ENCODE results near the gene ZKSCAN3.
"Not testable (repeated sequence)": the region's sequence is repeated elsewhere in the genome, so short reads cannot be mapped to it uniquely, and the experiment has no call there.

The ZKSCAN3 gene

GRCh38 chr6:28343898-28344677 lies 5.7 kb upstream of the ZKSCAN3 start:
- no peak for DNase-seq

GRCh38 chr6:28345201-28345600 lies 4.5 kb upstream of the ZKSCAN3 start:
- no peak for DNase-seq

- no peak for DNase-seq
Measured at GRCh38 chr6:28347119-28347518, 2.6 kb upstream of the ZKSCAN3 start.

GRCh38 chr6:28349344-28349891 lies 329 bp upstream of the ZKSCAN3 start:
- no peak for DNase-seq

- no peak for DNase-seq
Measured at GRCh38 chr6:28351087-28351486, 1.3 kb downstream of the ZKSCAN3 start.

- DNase-seq, result no peak
Measured at GRCh38 chr6:28351493-28351925, 1.8 kb downstream of the ZKSCAN3 start.

GRCh38 chr6:28353356-28353755 lies 3.6 kb downstream of the ZKSCAN3 start:
- no peak for DNase-seq

GRCh38 chr6:28353981-28354676 lies 4.4 kb downstream of the ZKSCAN3 start:
- no peak for DNase-seq

GRCh38 chr6:28354688-28355554 lies 5.2 kb downstream of the ZKSCAN3 start:
- DNase-seq, result no peak

- DNase-seq, result peak; percentile 83
Measured at GRCh38 chr6:28355743-28356665, 6.3 kb downstream of the ZKSCAN3 start.

- no peak for DNase-seq
Measured at GRCh38 chr6:28356666-28357020, 6.9 kb downstream of the ZKSCAN3 start.

GRCh38 chr6:28357036-28357435 lies 7.3 kb downstream of the ZKSCAN3 start:
- DNase-seq, result no peak

GRCh38 chr6:28359562-28359961 lies 9.8 kb downstream of the ZKSCAN3 start:
- not testable (repeated sequence) for DNase-seq

GRCh38 chr6:28360961-28361360 lies 11.2 kb downstream of the ZKSCAN3 start:
- no peak for DNase-seq

GRCh38 chr6:28365590-28365989 lies 15.8 kb downstream of the ZKSCAN3 start:
- DNase-seq, result not testable (repeated sequence)

- no peak for DNase-seq
Measured at GRCh38 chr6:28368522-28368921, 18.8 kb downstream of the ZKSCAN3 start.

- DNase-seq, result no peak
Measured at GRCh38 chr6:28369463-28369862, 19.7 kb downstream of the ZKSCAN3 start.

- no peak for DNase-seq
Measured at GRCh38 chr6:28370440-28370839, 20.7 kb downstream of the ZKSCAN3 start.

- no peak for DNase-seq
Measured at GRCh38 chr6:28371280-28371679, 21.5 kb downstream of the ZKSCAN3 start.

GRCh38 chr6:28371706-28372451 lies 22.1 kb downstream of the ZKSCAN3 start:
- DNase-seq, result no peak

- DNase-seq, result no peak
Measured at GRCh38 chr6:28373925-28374324, 24.2 kb downstream of the ZKSCAN3 start.

All from fibroblast of skin of right biceps (primary cell).